ENCODE data around the gene RPH3AL. TPM values are rescaled to one million over a fixed set of nuclear protein-coding genes. Genes with fewer than 3 reads are reported as not detected.
A peak's percentile ranks its signal among the peaks of the same experiment; 100 is the strongest.

RPH3AL gene
- total RNA-seq, 1 experiment from 2014 or later = 2.8 TPM

- peak; percentile 76 for DNase-seq
- H3K4me3 ChIP-seq (ENCODE audit: insufficient read depth, low read depth, low read length) = peak overlapping the region; percentile 48
- peaks cover 47% of the 10 kb centered on the region for H3K27me3 ChIP-seq (ENCODE audit: control insufficient read depth, insufficient read depth, low read length)
- no peaks in the 10 kb centered on the region for H3K36me3 ChIP-seq (replicated peaks; ENCODE audit: control insufficient read depth, insufficient read depth, low read length)
Measured at GRCh38 chr17:384622-385177, 32.1 kb upstream of the RPH3AL start.

DNA sequence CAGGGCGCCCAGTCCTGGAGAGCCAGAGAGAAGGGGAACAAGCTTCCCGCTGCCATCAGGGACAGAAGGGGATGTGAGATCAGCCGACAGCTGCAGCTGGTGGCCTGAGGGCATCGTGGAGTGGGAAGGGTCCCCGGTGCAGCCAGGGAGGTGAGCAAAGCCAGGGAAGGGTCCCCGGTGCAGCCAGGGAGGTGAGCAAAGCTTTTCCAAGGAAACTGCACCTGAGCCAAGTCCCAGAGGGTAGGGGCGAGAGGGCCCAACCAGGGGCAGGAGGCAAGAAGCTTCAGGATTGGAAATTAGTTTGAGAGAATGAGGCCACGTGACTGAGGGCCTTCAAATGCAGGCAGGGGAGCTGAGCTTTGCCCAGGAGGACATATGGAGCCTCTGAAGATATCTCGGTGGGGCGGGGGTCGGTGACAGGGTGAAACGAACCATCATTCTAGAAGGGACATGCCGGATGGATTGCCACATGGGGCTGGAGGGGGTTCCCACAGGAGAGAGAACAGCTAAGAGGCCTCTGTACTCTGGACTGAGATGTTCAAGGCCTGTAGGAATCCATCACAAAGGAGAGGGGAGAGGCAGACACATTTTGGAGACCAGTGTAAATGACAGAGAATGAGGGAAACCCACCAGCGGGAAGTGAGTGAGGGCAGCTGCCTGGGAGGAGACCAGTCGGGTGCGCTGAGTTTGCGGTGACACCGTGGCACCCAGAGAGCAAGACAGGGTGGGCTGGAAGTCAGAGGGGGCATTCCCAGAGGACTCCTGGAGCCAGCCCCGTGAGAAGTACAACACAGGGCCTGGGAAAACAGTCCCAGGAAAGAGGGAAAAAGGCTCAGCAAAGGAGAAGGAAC lies 31.4 kb upstream of the RPH3AL start:
- Histone ChIP-seq H3K4me3 (ENCODE audit: insufficient read depth, low read depth, low read length) (no peak overlapping the region), H3K36me3 (replicated peaks; ENCODE audit: control insufficient read depth, insufficient read depth, low read length) (no peaks in the 10 kb centered on the region), H3K27me3 (ENCODE audit: control insufficient read depth, insufficient read depth, low read length) (peaks cover 47% of the 10 kb centered on the region)
- peak; percentile 66 for DNase-seq

GRCh38 chr17:382644-383533 lies 30.3 kb upstream of the RPH3AL start:
- peak; percentile 85 for DNase-seq
- Histone ChIP-seq H3K4me3 (ENCODE audit: insufficient read depth, low read depth, low read length) (no peak overlapping the region), H3K27me3 (ENCODE audit: control insufficient read depth, insufficient read depth, low read length) (peaks cover 45% of the 10 kb centered on the region), H3K36me3 (replicated peaks; ENCODE audit: control insufficient read depth, insufficient read depth, low read length) (no peaks in the 10 kb centered on the region)

DNA sequence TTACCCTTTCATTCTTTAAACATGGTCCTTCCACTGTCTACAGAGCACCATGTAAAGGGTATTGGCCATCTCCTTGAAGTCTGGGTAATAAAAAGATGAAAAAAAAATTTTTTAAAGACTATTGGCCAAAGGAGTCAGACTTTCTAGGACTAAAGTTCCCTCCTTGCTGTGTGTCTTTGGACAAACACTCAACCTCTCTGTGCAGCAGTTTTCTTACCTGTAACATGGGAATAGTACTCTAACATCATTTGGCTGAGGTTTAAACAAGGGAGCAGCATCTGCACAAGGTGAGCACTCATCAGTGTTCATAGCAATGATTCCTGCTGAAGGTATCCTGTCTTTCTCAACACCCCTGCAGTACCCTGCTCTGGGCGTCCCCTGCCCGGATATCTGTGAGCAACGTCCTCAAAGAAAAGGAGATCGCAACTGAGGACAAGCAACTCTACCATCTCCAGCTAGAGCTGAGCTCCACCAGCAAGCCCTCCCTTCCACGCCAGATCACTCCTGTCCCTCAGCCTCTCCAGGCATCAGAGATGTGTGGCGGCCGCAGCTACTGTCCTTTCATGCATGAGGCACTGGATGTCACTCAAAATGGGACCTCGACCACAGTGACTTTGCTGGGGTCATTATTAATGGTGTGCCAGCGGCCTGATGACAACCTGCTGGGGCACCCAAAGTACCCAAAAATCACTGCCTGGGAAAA lies 29.5 kb upstream of the RPH3AL start:
- H3K27me3 ChIP-seq (ENCODE audit: control insufficient read depth, insufficient read depth, low read length) = peaks cover 41% of the 10 kb centered on the region
- H3K36me3 ChIP-seq (replicated peaks; ENCODE audit: control insufficient read depth, insufficient read depth, low read length) = no peaks in the 10 kb centered on the region
- no peak overlapping the region for H3K4me3 ChIP-seq (ENCODE audit: insufficient read depth, low read depth, low read length)
- DNase-seq = peak; percentile 54

- no peaks in the 10 kb centered on the region for H3K36me3 ChIP-seq (replicated peaks; ENCODE audit: control insufficient read depth, insufficient read depth, low read length)
- H3K4me3 ChIP-seq (ENCODE audit: insufficient read depth, low read depth, low read length) = no peak overlapping the region
- DNase-seq = peak; percentile 13
- peaks cover 36% of the 10 kb centered on the region for H3K27me3 ChIP-seq (ENCODE audit: control insufficient read depth, insufficient read depth, low read length)
Measured at GRCh38 chr17:381516-381915, 28.9 kb upstream of the RPH3AL start.

DNA sequence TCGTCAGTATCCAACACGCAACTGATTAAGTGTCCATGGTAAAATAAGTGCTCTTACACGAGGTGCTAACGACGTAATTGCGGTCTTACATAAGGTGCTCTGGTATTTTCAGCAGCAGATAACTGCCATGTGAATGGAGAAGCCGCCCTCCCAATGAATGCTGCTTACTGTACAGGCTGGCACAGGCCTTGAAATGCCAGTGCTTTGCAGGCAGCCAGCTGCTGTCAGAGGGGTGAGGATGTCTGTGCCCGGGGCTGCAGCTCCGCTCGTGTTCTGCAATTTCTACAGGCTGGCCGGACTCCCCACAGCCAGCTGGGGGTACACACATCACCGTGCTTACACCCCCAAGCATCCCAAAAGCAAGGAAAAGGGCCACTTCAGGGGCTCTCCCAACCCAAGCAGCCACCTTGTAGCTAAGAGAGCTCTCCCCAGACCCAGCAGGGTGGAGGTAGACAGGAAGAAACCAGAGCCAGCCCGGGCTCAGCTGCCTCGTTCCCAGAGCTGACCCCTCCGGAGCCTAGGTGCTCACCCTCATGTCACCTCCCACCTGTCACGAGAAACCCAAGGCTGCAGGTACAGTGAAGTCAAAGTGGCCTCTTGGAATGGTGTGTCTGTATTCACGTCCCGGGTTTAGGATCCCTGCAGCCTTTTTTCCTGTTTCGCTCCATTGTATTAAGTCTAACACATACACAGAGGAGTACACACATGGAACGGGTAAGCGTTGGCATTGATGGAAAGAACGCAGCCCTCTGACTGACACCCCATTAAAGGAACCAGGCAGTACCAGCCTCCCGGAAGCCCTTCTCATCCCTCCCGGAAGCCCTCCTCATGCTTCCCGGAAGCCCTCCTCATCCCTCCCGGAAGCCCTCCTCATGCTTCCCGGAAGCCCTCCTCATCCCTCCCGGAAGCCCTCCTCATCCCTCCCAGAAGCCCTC lies 27.2 kb upstream of the RPH3AL start:
- no peak for DNase-seq

GRCh38 chr17:378068-378467 lies 25.5 kb upstream of the RPH3AL start:
- H3K4me3 ChIP-seq (ENCODE audit: insufficient read depth, low read depth, low read length) = no peak overlapping the region
- peaks cover 7% of the 10 kb centered on the region for H3K27me3 ChIP-seq (ENCODE audit: control insufficient read depth, insufficient read depth, low read length)
- DNase-seq = peak; percentile 72
- no peaks in the 10 kb centered on the region for H3K36me3 ChIP-seq (replicated peaks; ENCODE audit: control insufficient read depth, insufficient read depth, low read length)

More for the DNA sequence above, 27.2 kb upstream of the RPH3AL start:
- H3K36me3 ChIP-seq (replicated peaks; ENCODE audit: control insufficient read depth, insufficient read depth, low read length) = no peaks in the 10 kb centered on the region
- H3K27me3 ChIP-seq (ENCODE audit: control insufficient read depth, insufficient read depth, low read length) = peaks cover 25% of the 10 kb centered on the region
- no peak overlapping the region for H3K4me3 ChIP-seq (ENCODE audit: insufficient read depth, low read depth, low read length)

GRCh38 chr17:376936-377863 lies 24.6 kb upstream of the RPH3AL start:
- Histone ChIP-seq H3K27me3 (ENCODE audit: control insufficient read depth, insufficient read depth, low read length) (peaks cover 2% of the 10 kb centered on the region; the same call in 1 of the 2 replicates), H3K36me3 (replicated peaks; ENCODE audit: control insufficient read depth, insufficient read depth, low read length) (no peaks in the 10 kb centered on the region), H3K4me3 (ENCODE audit: insufficient read depth, low read depth, low read length) (no peak overlapping the region)
- no peak for DNase-seq

DNA sequence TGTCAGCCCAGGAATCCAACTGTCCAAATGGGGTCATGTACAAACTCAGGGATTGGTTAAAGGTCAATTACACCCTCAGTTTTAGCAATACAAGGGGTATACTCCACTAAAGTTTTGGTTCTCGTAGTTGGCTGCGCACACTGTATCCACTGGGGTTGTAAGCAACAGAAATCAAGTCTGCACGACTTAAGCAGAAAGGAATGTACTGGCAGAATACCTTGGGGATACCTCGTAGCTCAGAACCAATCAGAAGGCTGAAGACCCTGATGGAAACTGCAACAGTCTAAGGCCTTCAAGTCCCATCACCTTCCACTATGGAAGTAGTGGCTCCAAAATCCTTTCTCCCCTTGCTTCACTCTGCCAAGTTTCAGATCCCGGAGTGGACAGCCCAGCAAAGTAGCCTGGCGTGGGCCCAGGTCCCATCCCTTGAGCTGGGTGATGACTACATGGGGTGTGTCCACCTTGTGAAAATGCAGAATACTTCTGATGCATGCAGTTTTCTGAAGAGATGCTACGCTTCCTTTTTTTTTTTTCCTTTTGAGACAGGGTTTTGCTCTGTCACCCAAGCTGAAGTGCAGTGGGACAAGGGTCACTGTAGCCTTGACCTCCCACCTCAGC lies 21.1 kb upstream of the RPH3AL start:
- DNase-seq = no peak
- Histone ChIP-seq H3K4me3 (ENCODE audit: insufficient read depth, low read depth, low read length) (no peak overlapping the region), H3K36me3 (replicated peaks; ENCODE audit: control insufficient read depth, insufficient read depth, low read length) (no peaks in the 10 kb centered on the region)

GRCh38 chr17:372157-373152 lies 19.8 kb upstream of the RPH3AL start:
- DNase-seq = no peak
- no peaks in the 10 kb centered on the region for H3K36me3 ChIP-seq (replicated peaks; ENCODE audit: control insufficient read depth, insufficient read depth, low read length)
- H3K4me3 ChIP-seq (ENCODE audit: insufficient read depth, low read depth, low read length) = no peak overlapping the region
- no peaks in the 10 kb centered on the region for H3K27me3 ChIP-seq (ENCODE audit: control insufficient read depth, insufficient read depth, low read length)

More for the DNA sequence above, 21.1 kb upstream of the RPH3AL start:
- no peaks in the 10 kb centered on the region for H3K27me3 ChIP-seq (ENCODE audit: control insufficient read depth, insufficient read depth, low read length)

GRCh38 chr17:371583-371982 lies 19.0 kb upstream of the RPH3AL start:
- Histone ChIP-seq H3K4me3 (ENCODE audit: insufficient read depth, low read depth, low read length) (no peak overlapping the region), H3K36me3 (replicated peaks; ENCODE audit: control insufficient read depth, insufficient read depth, low read length) (no peaks in the 10 kb centered on the region), H3K27me3 (ENCODE audit: control insufficient read depth, insufficient read depth, low read length) (no peaks in the 10 kb centered on the region)
- no peak for DNase-seq

Measured in H7 (cell line).